Fibroblast of mammary gland (primary cell): Measurements from ENCODE around the gene HACD3.
"Not testable (repeated sequence)": the region's sequence is repeated elsewhere in the genome, so short reads cannot be mapped to it uniquely, and the experiment has no call there.

Source experiments
- DNase-seq: peaks from one replicate; pipeline ENCODE4 v3.0.0-alpha.2; 2010; ENCODE audit warnings: low read depth
- H3K4me3 ChIP-seq: 2 replicates; pipeline ENCODE4 v1.5.1; 2011; ENCODE audit warnings: low read depth, mild to moderate bottlenecking, low read length, moderate library complexity; ENCODE audit not compliant: control insufficient read depth
- TF ChIP-seq, protein P1 (sequence below): conservative IDR thresholded peaks from 2 replicates; pipeline ENCODE4 v1.5.1; 2011; ENCODE audit warnings: low read depth, low read length, inconsistent platforms; ENCODE audit not compliant: control insufficient read depth, insufficient read depth

Gene HACD3

DNA sequence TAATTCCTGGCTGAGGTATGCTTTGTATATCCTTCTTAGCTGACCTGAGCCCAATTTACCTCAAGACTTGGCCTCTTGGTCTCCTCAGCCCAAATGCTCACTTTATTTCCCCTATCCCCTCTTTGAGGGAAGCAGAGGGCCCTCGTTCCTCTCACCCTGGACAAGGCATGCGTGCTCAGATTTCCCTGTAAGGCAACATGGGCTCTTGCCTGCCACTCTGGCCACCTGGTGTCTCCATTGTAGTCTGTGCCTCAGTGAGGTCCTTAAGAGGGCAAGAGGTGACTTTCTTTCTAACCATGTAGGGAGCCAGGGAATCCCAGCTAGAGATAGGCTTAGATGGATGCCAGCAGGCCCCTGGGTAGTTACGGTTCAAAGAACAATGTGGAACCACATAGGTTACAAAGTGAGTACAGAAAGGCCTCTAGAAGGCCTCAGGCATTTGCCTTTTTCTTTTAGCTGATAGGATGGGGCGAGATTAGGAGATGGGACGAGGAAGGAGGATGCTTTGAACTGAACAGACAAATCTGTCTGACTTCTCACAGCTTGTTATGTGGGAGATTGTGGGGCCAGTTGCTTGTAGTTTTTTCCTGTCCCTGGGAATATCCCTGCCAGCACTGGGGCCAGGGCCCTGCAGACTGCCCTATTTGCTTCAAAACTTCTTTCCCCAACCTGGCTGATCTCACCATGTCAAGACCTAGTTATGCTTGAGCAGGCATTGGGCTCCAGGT, 81.8 kb downstream of the HACD3 start:
- peak overlapping the region; percentile 89 for H3K4me3 ChIP-seq
- TF ChIP-seq, protein P1, sequence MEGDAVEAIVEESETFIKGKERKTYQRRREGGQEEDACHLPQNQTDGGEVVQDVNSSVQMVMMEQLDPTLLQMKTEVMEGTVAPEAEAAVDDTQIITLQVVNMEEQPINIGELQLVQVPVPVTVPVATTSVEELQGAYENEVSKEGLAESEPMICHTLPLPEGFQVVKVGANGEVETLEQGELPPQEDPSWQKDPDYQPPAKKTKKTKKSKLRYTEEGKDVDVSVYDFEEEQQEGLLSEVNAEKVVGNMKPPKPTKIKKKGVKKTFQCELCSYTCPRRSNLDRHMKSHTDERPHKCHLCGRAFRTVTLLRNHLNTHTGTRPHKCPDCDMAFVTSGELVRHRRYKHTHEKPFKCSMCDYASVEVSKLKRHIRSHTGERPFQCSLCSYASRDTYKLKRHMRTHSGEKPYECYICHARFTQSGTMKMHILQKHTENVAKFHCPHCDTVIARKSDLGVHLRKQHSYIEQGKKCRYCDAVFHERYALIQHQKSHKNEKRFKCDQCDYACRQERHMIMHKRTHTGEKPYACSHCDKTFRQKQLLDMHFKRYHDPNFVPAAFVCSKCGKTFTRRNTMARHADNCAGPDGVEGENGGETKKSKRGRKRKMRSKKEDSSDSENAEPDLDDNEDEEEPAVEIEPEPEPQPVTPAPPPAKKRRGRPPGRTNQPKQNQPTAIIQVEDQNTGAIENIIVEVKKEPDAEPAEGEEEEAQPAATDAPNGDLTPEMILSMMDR = no peak

DNA sequence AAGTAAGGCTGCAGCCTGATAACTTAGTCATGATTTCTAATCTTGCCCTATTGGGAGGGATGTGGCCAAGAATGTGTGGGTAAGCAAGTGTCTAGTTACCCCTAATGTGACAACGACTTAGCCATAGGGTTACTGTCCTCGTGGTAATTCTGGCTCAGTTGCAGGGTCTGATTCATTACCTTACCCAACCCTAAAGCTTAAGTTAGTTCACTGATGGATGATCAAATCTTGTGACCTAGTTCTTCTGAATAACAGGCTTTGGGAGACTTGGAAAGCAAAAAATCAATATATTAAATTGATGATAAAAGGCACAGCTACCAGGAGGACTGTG, 82.3 kb downstream of the HACD3 start:
- peak; percentile 67 for DNase-seq
- no peak overlapping the region for H3K4me3 ChIP-seq

More for the DNA sequence above, 81.8 kb downstream of the HACD3 start:
- DNase-seq = no peak

DNA sequence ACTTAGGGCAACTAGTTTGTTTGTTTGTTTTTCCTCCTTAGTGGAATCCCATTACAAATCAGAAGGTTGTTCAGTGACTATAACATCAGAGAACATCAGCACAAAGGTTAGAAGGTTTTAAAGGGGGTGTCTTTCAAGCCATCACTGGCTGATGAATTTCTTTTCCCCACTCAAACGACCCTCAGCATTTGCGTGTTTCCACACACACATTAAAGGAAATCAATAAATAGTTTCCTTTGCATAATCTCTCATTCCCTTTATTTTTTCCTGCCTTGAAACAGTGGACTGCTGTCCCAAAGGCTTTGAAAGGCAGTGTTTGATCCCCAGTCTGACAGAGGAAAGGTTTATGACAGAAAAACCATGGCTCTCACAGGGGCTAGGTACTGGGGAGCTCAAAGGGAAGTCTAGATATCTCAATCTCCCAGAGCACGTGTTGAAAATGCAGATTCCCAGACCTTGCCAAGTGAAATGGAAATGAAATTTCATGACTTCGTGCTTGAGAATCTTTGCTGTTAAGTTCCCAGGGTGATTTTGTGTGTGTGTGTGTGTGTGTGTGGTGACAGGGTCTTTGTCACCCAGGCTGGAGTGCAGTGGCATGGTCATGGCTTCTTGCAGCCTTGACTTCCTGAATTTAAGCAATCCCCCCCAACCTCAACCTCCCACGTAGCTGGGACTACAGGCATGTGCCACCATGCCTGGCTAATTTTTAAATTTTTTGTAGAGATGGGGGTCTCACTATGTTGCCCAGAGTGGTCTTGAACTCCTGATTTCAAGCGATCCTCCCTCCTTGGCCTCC, 82.9 kb downstream of the HACD3 start:
- H3K4me3 ChIP-seq = no peak overlapping the region
- TF ChIP-seq, protein P1 = no peak
- DNase-seq = no peak

More for the DNA sequence above, 82.3 kb downstream of the HACD3 start:
- TF ChIP-seq, protein P1 = no peak

DNA sequence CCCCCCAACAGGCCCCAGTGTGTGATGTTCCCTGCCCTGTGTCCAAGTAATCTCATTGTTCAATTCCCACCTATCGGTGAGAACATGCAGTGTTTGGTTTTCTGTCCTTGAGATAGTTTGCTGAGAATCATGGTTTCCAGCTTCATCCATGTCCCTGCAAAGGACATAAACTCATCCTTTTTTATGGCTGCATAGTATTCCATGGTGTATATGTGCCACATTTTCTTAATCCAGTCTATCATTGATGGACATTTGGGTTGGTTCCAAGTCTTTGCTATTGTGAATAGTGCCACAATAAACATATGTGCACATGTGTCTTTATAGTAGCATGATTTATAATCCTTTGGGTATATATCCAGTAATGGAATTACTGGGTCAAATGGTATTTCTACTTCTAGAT, 85.6 kb downstream of the HACD3 start:
- DNase-seq, H3K4me3 ChIP-seq: not testable (repeated sequence)

DNA sequence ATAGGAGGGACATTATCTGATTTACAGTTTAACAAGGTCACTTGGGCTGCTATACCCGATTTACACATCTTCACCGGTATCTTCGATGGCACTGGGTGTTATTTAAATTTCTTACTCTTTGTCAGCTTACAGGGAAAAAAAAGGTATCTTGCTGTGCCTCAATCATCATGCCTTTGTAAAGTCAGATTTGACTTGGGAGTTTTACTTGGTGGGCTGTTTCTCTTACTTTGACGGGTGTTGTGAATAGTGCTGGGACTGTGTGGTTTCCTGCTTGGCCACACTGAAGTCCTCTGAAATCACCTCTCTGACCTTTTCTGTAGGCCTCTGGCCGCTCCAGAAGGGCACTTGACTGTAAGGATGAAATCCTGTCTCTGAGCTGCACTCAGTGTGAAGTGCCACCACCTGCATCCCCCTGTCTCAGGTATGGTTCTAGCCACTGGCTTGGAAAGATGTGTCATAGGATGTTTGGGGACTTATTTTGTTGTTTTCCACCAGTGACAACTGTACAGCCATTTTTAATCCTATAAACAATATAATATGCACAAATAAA, 88.4 kb downstream of the HACD3 start:
- TF ChIP-seq, protein P1 = no peak
- DNase-seq = no peak
- H3K4me3 ChIP-seq = no peak overlapping the region

DNA sequence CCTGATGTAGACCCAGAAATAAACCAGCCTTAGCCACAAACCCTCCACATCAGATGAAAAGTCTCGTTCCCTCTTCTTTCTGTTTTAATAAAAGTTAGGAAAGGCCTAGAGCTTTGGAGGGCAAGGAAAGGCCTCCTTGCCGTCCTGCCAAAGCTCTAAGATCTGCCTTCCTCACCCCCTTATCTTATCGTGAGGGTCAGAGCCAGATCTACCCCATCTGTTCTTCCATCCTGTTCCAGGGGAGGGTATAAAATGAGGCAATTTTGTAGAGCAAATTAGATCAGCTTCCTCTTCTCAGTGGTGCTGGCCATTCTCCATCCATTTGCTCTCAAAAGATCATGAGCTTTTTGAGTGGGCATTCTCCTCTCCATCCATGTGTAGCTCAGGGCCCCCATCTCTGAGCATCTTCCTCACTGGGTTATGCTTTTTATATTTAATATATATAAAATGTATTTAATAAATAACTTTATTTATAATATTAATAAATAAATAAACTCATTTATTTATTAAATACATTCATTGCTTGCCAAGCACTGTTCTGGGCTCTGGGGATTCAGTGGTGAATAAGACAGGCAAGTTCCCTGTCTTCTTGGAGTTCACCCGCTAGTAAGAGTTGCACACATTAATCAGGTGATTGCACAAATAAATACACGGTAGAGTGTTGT, 89.5 kb downstream of the HACD3 start:
- TF ChIP-seq, protein P1 = no peak
- no peak for DNase-seq
- H3K4me3 ChIP-seq = no peak overlapping the region

DNA sequence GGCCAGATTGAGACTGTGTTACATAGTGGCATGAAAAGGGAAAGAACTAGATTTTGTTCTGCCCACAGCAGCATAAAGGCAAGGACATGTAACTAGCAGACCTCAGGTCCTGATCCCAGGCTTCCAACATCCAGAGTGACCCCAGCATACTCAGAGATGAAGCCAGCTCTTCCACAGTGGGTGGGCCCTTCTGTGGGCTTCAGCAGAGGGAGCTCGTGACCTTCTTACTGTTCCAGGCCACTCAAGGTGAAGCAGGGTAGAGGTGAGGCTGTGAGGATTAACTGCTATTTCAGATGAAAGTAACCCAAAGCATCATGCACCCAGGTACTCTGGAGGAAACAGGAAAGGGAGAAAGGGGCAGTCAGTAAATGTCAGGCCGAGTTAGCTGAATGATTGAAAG, 90.6 kb downstream of the HACD3 start:
- H3K4me3 ChIP-seq = no peak overlapping the region
- DNase-seq = no peak
- TF ChIP-seq, protein P1 = no peak
